ENCODE measurements around the gene CLDN5. TPM values are rescaled to one million over a fixed set of nuclear protein-coding genes. Genes with fewer than 3 reads are reported as not detected.

The CLDN5 gene
- total and polyA plus RNA-seq, 10 donors, result 18.1 to 167 (median 63.4) TPM

DNA sequence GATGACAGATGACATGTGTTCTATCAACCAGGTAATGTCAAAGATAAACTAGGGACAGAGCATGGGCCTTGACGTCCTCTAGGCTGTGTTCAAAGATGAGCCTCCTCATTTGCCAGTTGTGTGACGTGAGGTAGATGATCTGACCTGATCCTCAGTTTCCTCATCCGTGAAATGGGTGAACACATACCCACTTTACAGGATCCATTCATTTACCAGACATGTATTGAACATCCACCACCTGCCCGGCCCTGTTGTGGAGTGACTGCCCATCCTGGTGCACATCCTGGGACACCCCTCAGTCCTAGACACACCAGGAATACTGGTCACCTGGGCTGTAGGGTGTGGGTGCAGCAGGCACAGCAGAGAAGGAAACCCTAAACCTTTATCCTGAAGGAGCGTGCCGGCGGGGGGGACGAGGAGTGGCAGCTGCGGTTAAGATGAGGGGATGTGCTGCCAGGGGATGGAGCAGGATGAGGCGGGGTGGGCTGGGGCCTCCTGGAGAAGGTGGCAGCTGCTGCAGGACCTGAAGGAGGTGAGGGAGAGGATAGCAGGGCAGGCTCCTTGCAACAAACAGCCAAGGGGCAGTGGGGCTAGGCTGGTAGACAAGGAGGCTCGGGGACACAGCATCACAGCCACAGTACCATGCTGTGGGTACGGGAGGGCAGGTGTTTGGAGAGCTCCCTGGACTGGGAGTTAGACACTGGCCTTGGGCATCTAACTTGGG lies 8.4 kb downstream of the CLDN5 start:
- intact Hi-C loops (cut with DNase I; ENCODE audit: low total_unique reads), result no loop called here
- peaks cover 0 to 62% (median 0%) of the 10 kb centered on the region in 6 donors for H3K36me3 ChIP-seq
- no peaks in the 10 kb centered on the region for H3K27me3 ChIP-seq (replicated peaks in 1 of 7)
- TF ChIP-seq, protein P1, sequence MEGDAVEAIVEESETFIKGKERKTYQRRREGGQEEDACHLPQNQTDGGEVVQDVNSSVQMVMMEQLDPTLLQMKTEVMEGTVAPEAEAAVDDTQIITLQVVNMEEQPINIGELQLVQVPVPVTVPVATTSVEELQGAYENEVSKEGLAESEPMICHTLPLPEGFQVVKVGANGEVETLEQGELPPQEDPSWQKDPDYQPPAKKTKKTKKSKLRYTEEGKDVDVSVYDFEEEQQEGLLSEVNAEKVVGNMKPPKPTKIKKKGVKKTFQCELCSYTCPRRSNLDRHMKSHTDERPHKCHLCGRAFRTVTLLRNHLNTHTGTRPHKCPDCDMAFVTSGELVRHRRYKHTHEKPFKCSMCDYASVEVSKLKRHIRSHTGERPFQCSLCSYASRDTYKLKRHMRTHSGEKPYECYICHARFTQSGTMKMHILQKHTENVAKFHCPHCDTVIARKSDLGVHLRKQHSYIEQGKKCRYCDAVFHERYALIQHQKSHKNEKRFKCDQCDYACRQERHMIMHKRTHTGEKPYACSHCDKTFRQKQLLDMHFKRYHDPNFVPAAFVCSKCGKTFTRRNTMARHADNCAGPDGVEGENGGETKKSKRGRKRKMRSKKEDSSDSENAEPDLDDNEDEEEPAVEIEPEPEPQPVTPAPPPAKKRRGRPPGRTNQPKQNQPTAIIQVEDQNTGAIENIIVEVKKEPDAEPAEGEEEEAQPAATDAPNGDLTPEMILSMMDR (IDR thresholded peaks at IDR 0.05 in 8 of 11, conservative IDR thresholded peaks at IDR 0.05 in 3 of 11), result no peak
- TF ChIP-seq POLR2AphosphoS5 (IDR thresholded peaks at IDR 0.05), result no peak
- TF ChIP-seq POLR2A (IDR thresholded peaks at IDR 0.05), result no peak
- no peaks in the 10 kb centered on the region for H3K4me1 ChIP-seq
- peaks cover 0 to 14% (median 10%) of the 10 kb centered on the region in 8 donors for H3K9me3 ChIP-seq
- no peak overlapping the region for H3K4me3 ChIP-seq
- H3K27ac ChIP-seq, result no peak overlapping the region
- 96 to 98% (median 96%) methylated on average over 12 of the region's 12 CpGs for WGBS, 5 donors
- no peak for DNase-seq

DNA sequence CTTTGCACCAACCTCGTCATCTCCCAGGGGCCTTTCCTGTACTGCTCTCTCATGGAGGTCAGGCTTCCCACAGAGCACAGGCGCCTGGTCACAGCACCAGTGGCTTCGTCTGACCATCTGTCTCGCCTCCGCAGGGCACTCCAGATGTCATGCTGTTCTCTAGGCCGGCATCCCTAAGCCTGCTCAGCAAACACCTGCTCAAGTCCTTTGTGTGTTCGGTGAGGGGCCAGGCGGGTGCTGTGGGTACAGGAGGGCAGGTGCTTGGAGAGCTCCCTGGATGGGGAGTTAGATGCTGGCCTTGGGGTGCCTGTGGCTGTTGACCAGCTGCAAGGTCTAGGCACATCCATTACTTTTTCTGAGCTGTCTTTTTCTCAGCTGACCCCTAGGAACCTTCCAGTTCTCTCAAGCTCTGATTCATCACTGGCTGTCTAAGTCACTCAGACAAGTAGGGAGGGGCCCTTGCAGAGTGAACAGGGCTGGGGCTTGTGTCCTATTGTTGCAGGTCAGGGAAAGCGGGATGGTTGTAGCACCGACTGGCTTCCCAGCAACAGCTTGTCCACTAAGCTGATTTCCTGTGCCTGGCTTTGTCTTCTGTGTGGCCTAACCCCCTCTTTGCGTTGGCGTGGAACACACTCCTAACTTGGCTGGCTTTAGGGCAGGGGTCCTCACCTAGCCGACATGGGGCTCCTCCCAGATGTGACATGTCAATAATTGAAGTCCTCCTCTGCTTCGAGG lies 9.2 kb downstream of the CLDN5 start:
- no peak for DNase-seq
- Histone ChIP-seq H3K27me3 (replicated peaks in 1 of 7) (no peaks in the 10 kb centered on the region), H3K4me1 (no peaks in the 10 kb centered on the region), H3K27ac (no peak overlapping the region), H3K36me3 (peaks cover 0 to 58% (median 0%) of the 10 kb centered on the region in 6 donors), H3K9me3 (peaks cover 0 to 14% (median 10%) of the 10 kb centered on the region in 8 donors), H3K4me3 (no peak overlapping the region)
- WGBS, 5 donors, result 91 to 95% (median 94%) methylated on average over 12 to 14 of the region's 14 CpGs
- intact Hi-C loops (cut with DNase I; ENCODE audit: low total_unique reads), result no loop called here
- TF ChIP-seq POLR2AphosphoS5 (IDR thresholded peaks at IDR 0.05), result no peak
- no peak for TF ChIP-seq POLR2A (IDR thresholded peaks at IDR 0.05)
- TF ChIP-seq, protein P1 (IDR thresholded peaks at IDR 0.05 in 8 of 11, conservative IDR thresholded peaks at IDR 0.05 in 3 of 11), result no peak

DNA sequence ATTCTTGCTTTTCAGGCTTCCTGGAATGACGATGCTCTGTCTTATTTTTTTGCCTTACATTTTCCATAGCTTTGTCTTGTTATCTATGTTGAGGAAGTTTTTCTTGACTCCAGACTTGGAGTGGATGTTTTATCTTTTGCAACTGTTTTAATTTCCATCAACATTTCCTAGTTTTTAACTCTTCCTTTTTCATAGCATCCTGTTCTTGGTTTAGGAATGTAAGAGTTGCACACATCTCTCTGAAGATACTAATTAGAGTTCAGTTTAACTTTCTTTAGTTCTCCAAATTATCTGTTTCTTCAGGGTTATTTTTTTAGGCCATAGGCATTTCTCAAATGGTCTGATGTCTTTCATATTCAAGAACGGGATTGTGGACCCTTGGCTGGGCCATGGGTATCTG lies 10.4 kb downstream of the CLDN5 start:
- Histone ChIP-seq H3K36me3 (peaks cover 0 to 56% (median 0%) of the 10 kb centered on the region in 6 donors), H3K4me3 (no peak overlapping the region), H3K27me3 (replicated peaks in 1 of 7) (no peaks in the 10 kb centered on the region), H3K9me3 (peaks cover 0 to 14% (median 10%) of the 10 kb centered on the region in 8 donors), H3K27ac (no peak overlapping the region), H3K4me1 (no peaks in the 10 kb centered on the region)
- TF ChIP-seq POLR2A (IDR thresholded peaks at IDR 0.05) (no peak), POLR2AphosphoS5 (IDR thresholded peaks at IDR 0.05) (no peak)
- TF ChIP-seq, protein P1 (IDR thresholded peaks at IDR 0.05 in 8 of 11, conservative IDR thresholded peaks at IDR 0.05 in 3 of 11), result no peak
- intact Hi-C loops (cut with DNase I; ENCODE audit: low total_unique reads), result no loop called here
- no peak for DNase-seq
- WGBS, 5 donors, result 49 to 81% (median 67%) methylated on average over 2 of the region's 2 CpGs

DNA sequence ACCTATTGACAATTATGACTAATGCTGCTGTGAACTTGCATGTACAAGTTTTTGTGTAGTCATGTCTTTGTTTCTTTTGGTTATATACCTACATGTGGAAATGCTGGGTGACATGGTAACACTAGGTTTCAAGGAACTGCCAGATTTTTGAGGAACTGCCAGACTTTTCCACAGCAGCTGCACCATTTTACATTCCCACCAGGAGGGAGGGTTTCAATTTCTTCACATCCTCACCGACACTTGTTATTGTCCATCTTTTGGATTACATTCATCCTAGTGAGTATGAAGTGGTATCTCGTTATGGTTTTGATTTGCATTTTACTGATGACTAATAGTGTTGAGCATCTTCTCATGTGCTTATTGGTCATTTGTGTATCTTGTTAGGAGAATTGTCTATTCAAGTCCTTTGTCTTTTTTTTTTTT lies 13.3 kb downstream of the CLDN5 start:
- intact Hi-C loops (cut with DNase I; ENCODE audit: low total_unique reads), result no loop called here
- no peak for TF ChIP-seq POLR2AphosphoS5 (IDR thresholded peaks at IDR 0.05)
- TF ChIP-seq, protein P1 (IDR thresholded peaks at IDR 0.05 in 8 of 11, conservative IDR thresholded peaks at IDR 0.05 in 3 of 11), result no peak
- TF ChIP-seq POLR2A (IDR thresholded peaks at IDR 0.05), result no peak

More for the DNA sequence above, 13.3 kb downstream of the CLDN5 start:
- no peaks in the 10 kb centered on the region for H3K4me1 ChIP-seq
- 80 to 95% (median 94%) methylated on average over 2 of the region's 2 CpGs for WGBS, 5 donors
- H3K27me3 ChIP-seq (replicated peaks in 1 of 7), result no peaks in the 10 kb centered on the region
- H3K4me3 ChIP-seq, result no peak overlapping the region
- H3K36me3 ChIP-seq, result peaks cover 0 to 53% (median 0%) of the 10 kb centered on the region in 6 donors
- peaks cover 0 to 14% (median 10%) of the 10 kb centered on the region in 8 donors for H3K9me3 ChIP-seq
- DNase-seq, result no peak
- no peak overlapping the region for H3K27ac ChIP-seq
